Right ventricle myocardium superior (tissue), 1 donor: ENCODE results near the gene ZNF431. TPM values are rescaled to one million over a fixed set of nuclear protein-coding genes. Genes with fewer than 3 reads are reported as not detected.
A peak's percentile ranks its signal among the peaks of the same experiment; 100 is the strongest.

Experiments used
- ATAC-seq: fragments of 200-7000 bp; cut with Tn5 transposase; one replicate; pipeline ENCODE4 v1.9.1; 2020; ENCODE audit warnings: mild to moderate bottlenecking; ENCODE audit not compliant: poor library complexity
- DNase-seq: peaks from one replicate; pipeline ENCODE4 v3.0.0-alpha.2; 2020
- intact Hi-C: fragments of 100-400 bp; cut with DNase I; formaldehyde crosslinking; loops from one replicate; pipeline ENCODE4 v1.11.2; 2022
- long read RNA-seq: library from polyadenylated mRNA; unstranded; transcript quantifications from one replicate; pipeline ENCODE4 v2.0.0, GENCODE V29; 2021
- total RNA-seq: library from RNA; stranded (reverse); fragmentation: NEBNext Ultra II Directional; extraction: Animal tissue kit (Norgen Biotek cat#: 25700); gene quantifications from one replicate; pipeline ENCODE4 v1.2.1, GENCODE V29; 2021
- donor health status: DM: no; HTN: yes; CAD: no; lungs with severe emphysema.

The ZNF431 gene
- 9.9 TPM for total RNA-seq
- long read RNA-seq, partial matches to known transcripts: 0 of 3 reads
- long read RNA-seq, other reads (novel, unspliced or antisense): 3 of 3 reads

DNA sequence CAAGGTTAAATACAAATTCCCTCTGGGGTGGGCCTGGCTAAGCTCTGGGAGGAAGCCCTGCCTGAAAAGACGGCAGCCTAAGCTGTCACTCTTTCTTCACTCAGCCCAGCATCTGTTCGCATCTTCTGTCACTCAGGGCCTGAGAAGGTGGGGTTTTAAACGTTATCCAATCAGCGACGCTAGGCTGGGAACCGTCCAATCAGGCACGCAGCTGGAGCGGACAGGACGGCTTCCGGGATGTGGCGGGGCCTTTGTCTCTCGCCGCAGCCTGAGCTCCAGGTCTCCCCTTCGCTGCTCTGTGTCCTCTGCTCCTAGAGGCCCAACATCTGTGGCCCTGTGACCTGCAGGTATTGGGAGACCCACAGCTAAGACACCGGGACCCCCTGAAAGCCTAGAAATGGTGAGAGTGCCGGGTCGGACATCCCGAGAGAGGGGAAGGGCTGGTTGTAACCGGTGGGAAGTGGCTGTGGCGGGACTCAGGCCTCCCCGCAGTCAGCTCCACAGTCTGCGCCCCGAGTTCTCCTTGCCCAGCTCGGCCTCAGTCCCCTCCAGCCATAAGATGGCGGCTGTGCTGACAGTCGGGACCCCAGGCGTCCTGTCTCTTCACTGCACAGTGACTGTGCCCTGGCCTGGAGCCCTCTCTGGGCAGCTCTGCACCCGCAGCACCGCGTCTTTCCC is at the start of gene ZNF431:
ZNF431 (plus strand) TSS at position 254 of the 678 bp plus-strand sequence; CDS start at position 398, 144 bp downstream.
- peak; percentile 99 for ATAC-seq
- intact Hi-C loops: no loop called here
- DNase-seq: peak; percentile 95

- intact Hi-C loops: no loop called here
- DNase-seq: no peak
- ATAC-seq: no peak
Measured at GRCh38 chr19:21092109-21092508, 49.7 kb upstream of the ZNF431 start.

- intact Hi-C loops: no loop called here
- ATAC-seq: no peak
Measured at GRCh38 chr19:21094347-21095025, 47.4 kb upstream of the ZNF431 start.

GRCh38 chr19:21098291-21098690 is 43.5 kb upstream of the ZNF431 start:
- intact Hi-C loops: no loop called here
- no peak for ATAC-seq
- no peak for DNase-seq

More at GRCh38 chr19:21094347-21095025, 47.4 kb upstream of the ZNF431 start:
- DNase-seq: no peak

DNA sequence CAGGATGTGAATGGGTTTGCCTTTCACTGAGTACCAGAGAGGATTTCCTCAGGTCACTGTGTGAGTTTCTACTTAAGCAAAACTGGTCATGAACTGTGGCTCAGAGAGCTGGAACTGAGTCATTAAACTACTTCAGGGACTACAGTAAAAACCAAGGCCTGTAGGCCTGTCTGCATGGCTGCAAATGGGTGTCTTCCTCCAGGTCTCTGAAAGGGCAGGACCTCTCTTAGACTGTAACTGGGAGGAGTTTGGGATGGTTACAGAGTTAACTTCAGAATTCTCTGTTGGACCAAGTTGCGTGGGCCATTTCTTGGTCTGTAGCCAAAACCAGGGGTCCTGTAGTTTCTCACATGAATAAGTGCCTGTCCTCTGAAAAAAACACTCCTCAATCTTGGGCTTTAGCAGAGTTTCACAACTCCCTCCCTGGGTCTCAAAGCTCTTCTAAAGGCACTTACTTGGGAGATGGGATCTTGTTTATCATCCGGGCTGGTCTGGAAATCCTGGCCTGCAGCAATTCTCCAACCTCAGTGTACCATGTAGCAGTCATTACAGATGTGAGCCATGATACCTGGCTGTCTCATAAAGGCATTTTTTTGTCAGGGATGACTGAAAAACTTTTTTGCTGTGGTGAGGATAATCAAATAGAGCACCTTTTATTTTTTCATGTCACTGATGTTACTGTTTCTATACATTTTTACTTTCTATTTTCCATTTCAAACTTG is 40.2 kb upstream of the ZNF431 start:
- DNase-seq (no peak), ATAC-seq (no peak)
- intact Hi-C loops: no loop called here

DNA sequence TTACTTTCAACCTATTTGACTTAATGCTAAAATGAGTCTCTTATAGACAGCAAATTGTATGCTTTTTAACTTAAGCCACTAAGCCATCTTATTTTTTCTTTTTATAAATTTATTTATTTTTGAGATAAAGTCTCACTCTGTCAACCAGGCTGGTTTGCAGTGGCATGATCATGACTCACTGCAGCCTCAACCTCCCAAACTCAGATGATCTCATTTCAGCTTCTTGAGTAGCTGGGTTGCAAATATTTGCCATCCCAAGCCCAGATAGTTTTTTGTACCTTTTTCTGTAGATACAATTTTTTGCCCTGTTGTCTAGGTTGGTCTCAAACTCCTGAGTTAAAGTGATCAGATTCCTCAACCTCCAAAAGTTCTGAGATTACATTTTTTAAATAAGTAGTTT is 32.7 kb upstream of the ZNF431 start:
- intact Hi-C loops: no loop called here
- no peak for ATAC-seq

DNA sequence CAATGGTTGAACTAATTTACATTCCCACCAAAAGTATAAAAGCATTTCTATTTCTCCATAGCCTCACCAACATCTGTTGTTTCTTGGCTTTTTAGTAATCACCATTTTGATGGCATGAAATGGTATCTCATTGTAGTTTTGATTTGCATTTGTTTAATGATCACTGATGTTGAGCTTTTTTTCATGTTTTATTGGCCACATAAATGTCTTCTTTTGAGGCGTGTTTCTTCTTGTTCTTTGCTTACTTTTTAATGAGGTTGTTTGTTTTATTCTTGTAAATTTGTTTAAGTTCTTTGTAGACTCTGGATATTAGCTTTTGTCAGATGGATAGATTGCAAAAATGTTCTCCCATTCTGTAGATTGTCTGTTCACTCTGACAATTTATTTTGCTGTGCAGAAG is 31.7 kb upstream of the ZNF431 start:
- ATAC-seq: no peak
- no peak for DNase-seq
- intact Hi-C loops: no loop called here

More for the DNA sequence above, 32.7 kb upstream of the ZNF431 start:
- DNase-seq: no peak

DNA sequence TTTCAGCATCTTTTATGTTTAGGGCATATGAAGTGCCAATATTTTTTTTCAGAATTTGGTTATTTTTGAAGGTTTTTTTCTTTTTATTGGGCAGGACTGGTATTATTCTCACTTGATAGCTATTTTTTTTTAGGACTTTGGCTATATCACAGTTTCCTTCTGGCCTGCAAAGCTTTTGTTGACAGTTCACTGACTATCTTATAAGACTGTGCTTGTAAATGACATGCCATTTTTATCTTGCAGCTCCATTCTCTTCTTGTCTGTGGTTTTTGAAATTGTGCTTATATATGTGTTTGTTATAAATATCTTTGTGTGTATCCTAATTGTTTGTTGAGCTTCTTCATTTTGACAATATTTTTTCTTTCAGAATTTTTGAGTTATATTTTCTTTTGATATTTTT is 26.4 kb upstream of the ZNF431 start:
- no peak for ATAC-seq
- intact Hi-C loops: no loop called here
- DNase-seq: no peak

DNA sequence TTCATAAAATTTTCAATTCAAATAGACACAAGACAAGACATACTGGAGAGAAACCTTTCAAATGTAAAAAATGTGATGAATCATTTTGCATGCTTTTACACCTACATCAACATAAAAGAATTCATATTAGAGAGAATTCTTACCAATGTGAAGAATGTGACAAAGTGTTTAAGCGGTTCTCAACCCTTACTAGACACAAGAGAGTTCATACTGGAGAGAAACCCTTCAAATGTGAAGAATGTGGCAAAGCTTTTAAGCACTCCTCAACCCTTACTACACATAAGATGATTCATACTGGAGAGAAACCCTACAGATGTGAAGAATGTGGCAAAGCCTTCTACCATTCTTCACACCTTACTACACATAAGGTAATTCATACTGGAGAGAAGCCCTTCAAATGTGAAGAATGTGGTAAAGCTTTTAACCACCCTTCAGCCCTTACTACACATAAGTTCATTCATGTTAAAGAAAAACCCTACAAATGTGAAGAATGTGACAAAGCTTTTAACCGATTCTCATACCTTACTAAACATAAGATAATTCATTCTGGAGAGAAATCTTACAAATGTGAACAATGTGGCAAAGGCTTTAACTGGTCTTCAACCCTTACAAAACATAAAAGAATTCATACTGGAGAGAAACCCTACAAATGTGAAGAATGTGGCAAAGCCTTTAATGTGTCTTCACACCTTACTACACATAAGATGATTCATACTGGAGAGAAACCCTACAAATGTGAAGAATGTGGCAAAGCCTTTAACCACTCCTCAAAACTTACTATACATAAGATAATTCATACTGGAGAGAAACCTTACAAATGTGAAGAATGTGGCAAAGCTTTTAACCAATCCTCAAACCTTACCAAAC is 24.6 kb upstream of the ZNF431 start:
- DNase-seq (no peak), ATAC-seq (no peak)
- intact Hi-C loops: no loop called here

DNA sequence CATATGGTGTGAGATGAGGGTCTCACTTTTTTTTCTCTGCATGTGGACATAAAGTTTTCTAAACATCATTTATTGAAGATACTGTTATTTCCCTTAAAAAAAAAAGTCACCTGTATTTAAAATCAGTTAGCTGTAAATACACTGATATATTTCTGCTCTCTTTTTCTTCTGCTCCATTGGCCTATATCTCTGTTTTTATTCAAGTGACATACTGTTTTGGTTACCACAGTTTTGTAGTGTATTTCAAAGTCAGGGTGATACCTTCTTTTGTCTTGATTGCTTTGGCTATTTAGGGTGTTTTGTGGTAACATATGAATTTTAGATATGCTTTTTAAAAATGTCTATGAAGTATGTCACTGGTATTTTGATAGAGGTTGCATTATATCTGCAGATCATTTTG is 15.8 kb upstream of the ZNF431 start:
- DNase-seq (no peak), ATAC-seq (no peak)
- intact Hi-C loops: no loop called here

DNA sequence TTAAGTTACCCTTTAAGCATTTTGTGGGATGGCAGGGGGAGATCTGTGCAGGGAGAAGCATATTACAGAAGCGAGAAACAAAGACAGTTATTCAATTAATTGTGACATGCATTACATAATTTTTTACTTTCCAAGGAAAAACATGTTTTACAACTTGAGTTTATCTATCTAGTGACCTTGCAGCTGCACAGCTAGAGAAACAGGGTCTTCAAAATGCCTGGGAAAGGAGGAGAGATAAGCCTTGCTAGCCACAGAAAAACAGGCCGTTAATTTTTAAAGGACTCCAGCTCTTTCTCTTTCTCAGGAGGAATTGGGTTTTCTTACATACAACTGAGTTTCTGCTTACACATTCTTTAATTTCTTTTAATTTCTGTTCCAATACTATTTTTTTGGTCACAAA is 14.8 kb upstream of the ZNF431 start:
- intact Hi-C loops: no loop called here
- DNase-seq (no peak), ATAC-seq (no peak)

GRCh38 chr19:21127898-21128297 is 13.9 kb upstream of the ZNF431 start:
- DNase-seq (no peak), ATAC-seq (no peak)
- intact Hi-C loops: no loop called here

DNA sequence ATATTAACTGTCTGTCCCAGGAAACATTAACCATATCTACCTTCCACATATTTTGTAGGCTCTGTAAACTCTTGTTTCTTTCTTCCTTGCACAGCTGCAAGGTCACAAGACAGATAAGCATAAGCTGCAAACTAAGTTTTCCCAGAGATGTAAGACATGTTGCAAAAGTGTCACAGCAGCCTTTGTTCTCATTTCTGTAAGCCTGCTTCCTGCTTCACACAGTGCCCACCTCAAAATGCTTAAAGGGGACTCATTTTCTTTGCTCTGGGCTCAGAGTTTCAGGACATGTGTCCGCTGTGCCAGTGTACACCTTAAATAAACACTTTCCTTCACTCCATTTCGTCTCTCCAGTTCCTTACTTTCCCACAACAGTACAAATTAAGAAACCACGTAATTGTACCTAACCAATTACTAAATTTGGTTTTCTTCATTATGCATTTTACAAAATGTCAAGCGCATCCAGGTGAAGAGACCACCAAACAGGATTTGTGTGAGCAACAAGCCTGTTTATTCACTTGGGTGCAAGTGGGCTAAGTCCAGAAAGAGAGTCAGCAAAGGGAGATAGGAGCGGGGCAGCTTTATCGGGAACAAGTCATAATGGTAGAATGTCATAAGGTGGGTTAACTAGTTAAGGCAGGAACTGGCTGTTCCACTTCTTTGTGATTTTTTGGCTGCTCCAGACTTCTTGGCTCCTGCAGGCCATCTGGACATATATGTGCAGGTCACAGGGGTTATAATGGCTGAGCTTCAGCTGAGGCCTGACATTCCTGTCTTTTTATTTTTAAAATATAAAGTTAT is 12.7 kb upstream of the ZNF431 start:
- no peak for DNase-seq
- ATAC-seq: no peak
- intact Hi-C loops: no loop called here

DNA sequence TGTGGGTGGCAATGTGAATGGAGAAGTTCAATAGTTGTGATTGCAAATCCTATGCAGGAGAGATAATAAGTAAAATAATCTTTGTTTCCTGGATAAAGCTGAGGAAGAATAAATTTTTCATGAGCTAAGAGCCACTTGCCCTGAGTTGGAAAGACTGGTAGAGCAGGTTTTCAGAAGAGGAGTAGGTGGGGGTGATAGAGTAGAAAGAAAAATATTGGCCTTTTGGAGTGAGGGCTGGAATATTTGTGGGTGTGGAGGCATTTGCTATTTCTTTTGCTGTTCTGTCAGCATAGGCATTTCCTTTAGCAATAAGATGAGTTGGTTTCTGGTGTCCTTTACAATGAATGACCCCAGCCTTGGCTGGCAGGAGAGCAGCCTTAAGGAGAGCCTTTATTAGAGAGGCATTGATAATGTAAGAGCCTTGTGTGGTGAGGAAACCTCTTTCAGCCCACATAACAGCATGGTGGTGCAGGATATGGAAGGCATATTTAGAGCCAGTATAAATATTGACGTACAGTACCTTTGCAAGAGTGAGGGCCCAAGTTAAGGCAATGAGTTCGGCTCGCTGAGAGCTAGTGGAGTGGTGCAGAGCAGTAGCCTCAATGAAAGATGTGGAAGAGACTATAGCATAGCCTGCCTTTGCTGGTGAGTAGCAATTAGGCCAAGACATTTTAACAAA is 11.6 kb upstream of the ZNF431 start:
- no peak for DNase-seq
- ATAC-seq: no peak
- intact Hi-C loops: no loop called here

GRCh38 chr19:21133633-21134032 is 8.2 kb upstream of the ZNF431 start:
- intact Hi-C loops: no loop called here
- ATAC-seq (no peak), DNase-seq (no peak)

GRCh38 chr19:21134934-21135366 is 6.9 kb upstream of the ZNF431 start:
- no peak for DNase-seq
- ATAC-seq: no peak
- intact Hi-C loops: no loop called here

- no peak for DNase-seq
- intact Hi-C loops: no loop called here
- no peak for ATAC-seq
Measured at GRCh38 chr19:21135433-21135832, 6.4 kb upstream of the ZNF431 start.

DNA sequence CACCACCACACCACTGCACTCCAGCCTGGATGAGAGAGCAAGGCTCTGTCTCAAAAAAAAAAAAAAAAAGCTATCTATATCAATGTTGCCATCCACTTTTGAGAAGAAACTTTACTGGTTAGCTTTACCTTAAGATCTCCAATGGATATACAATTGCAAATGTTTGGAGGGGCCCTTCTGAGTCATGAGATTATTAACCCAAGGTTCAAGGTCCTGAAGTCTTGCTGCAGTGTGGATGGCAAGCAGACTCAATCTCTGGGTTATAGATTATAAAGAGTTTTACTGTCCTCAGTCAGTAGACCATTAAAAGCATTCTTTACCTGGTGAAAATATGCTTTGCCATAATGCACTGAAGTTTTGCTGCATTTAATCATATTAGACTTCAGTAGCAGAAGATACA is 3.7 kb upstream of the ZNF431 start:
- intact Hi-C loops: no loop called here

More for the DNA sequence above, 3.7 kb upstream of the ZNF431 start:
- no peak for DNase-seq
- no peak for ATAC-seq
